ENCODE data around the gene AP2M1. TPM values are rescaled to one million over a fixed set of nuclear protein-coding genes. Genes with fewer than 3 reads are reported as not detected.

AP2M1 gene
- total and polyA plus RNA-seq, 4 donors = 153 to 333 (median 251) TPM

GRCh38 chr3:184176377-184177330 lies 2.0 kb downstream of the AP2M1 start:
- 39 to 49% methylated on average over 19 of the region's 19 CpGs for WGBS, 2 donors
- peaks cover 11 to 57% (median 50%) of the 10 kb centered on the region in 4 donors for H3K36me3 ChIP-seq (ENCODE audit: control insufficient read depth in 4 of 4, insufficient read depth in 4 of 4, low read length in 4 of 4)

DNA sequence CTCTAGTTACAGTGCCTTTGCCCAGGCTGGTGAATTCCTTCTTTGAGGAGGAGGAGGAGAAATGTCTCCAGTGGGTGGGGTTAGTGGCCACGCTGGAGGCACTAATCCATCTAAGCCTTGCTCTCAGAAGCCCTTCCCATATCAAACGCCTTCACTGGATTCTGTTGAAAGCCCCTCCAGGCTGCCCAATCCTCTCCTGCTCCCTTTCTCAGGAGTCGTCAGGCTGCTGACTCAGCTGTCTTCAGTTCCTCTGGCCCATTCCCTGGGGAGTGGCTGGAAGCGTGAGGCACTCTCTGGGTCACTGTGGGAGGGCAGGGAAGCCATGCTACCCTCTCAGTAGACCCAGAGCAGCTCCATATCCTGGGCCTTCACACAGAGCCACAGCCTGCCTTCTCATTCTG lies 2.7 kb downstream of the AP2M1 start:
- Histone ChIP-seq H3K9ac (ENCODE audit: insufficient read depth in 1 of 2, low read length in 2 of 2) (peak overlapping the region in 1 of 2 donors; percentile 67), H3K4me3 (no peak overlapping the region)

More at GRCh38 chr3:184176377-184177330, 2.0 kb downstream of the AP2M1 start:
- ATAC-seq (ENCODE audit: insufficient read depth, low FRiP score) = peak; percentile 38
- Histone ChIP-seq H3K27me3 (ENCODE audit: control insufficient read depth in 3 of 3, insufficient read depth in 3 of 3, low read length in 2 of 3) (no peaks in the 10 kb centered on the region), H3K4me3 (peak overlapping the region; percentile 38), H3K4me1 (ENCODE audit: control insufficient read depth in 5 of 5, insufficient read depth in 5 of 5, low read length in 5 of 5) (peaks cover 0 to 30% (median 14%) of the 10 kb centered on the region in 5 donors), H3K9ac (ENCODE audit: insufficient read depth in 1 of 2, low read length in 2 of 2) (peak overlapping the region; percentile 16 to 82), H3K9me3 (ENCODE audit: control insufficient read depth in 4 of 4, insufficient read depth in 3 of 4, low read length in 3 of 4) (no peaks in the 10 kb centered on the region), H3K27ac (ENCODE audit: low read depth in 1 of 2, low read length in 1 of 2) (peak overlapping the region; percentile 75 to 83)
- no peak for TF ChIP-seq CTCF (IDR thresholded peaks at IDR 0.05; ENCODE audit: control extremely low read depth, extremely low read depth)
- peak; percentile 69 to 85 (median 79) for DNase-seq

GRCh38 chr3:184177767-184178306 lies 3.2 kb downstream of the AP2M1 start:
- no peaks in the 10 kb centered on the region for H3K27me3 ChIP-seq (ENCODE audit: control insufficient read depth in 3 of 3, insufficient read depth in 3 of 3, low read length in 2 of 3)
- ATAC-seq (ENCODE audit: insufficient read depth, low FRiP score) (no peak), DNase-seq (no peak)
- no peaks in the 10 kb centered on the region for H3K9me3 ChIP-seq (ENCODE audit: control insufficient read depth in 4 of 4, insufficient read depth in 3 of 4, low read length in 3 of 4)
- peaks cover 17 to 64% (median 57%) of the 10 kb centered on the region in 4 donors for H3K36me3 ChIP-seq (ENCODE audit: control insufficient read depth in 4 of 4, insufficient read depth in 4 of 4, low read length in 4 of 4)
- no peak for TF ChIP-seq CTCF (IDR thresholded peaks at IDR 0.05; ENCODE audit: control extremely low read depth, extremely low read depth)
- peaks cover 0 to 30% (median 14%) of the 10 kb centered on the region in 5 donors for H3K4me1 ChIP-seq (ENCODE audit: control insufficient read depth in 5 of 5, insufficient read depth in 5 of 5, low read length in 5 of 5)
- no peak overlapping the region for H3K4me3 ChIP-seq
- WGBS, 2 donors = 91 to 98% methylated on average over 14 of the region's 14 CpGs
- no peak overlapping the region for H3K9ac ChIP-seq (ENCODE audit: insufficient read depth in 1 of 2, low read length in 2 of 2)
- H3K27ac ChIP-seq (ENCODE audit: low read depth in 1 of 2, low read length in 1 of 2) = no peak overlapping the region

More for the DNA sequence above, 2.7 kb downstream of the AP2M1 start:
- H3K27me3 ChIP-seq (ENCODE audit: control insufficient read depth in 3 of 3, insufficient read depth in 3 of 3, low read length in 2 of 3) = no peaks in the 10 kb centered on the region
- peaks cover 0 to 30% (median 14%) of the 10 kb centered on the region in 5 donors for H3K4me1 ChIP-seq (ENCODE audit: control insufficient read depth in 5 of 5, insufficient read depth in 5 of 5, low read length in 5 of 5)
- 43 to 48% methylated on average over 4 of the region's 4 CpGs for WGBS, 2 donors
- H3K36me3 ChIP-seq (ENCODE audit: control insufficient read depth in 4 of 4, insufficient read depth in 4 of 4, low read length in 4 of 4) = peaks cover 12 to 60% (median 54%) of the 10 kb centered on the region in 4 donors
- H3K9me3 ChIP-seq (ENCODE audit: control insufficient read depth in 4 of 4, insufficient read depth in 3 of 4, low read length in 3 of 4) = no peaks in the 10 kb centered on the region
- no peak for TF ChIP-seq CTCF (IDR thresholded peaks at IDR 0.05; ENCODE audit: control extremely low read depth, extremely low read depth)
- H3K27ac ChIP-seq (ENCODE audit: low read depth in 1 of 2, low read length in 1 of 2) = peak overlapping the region in 1 of 2 donors; percentile 83
- DNase-seq (peak in 1 of 3 donors; percentile 16), ATAC-seq (ENCODE audit: insufficient read depth, low FRiP score) (no peak)
